PC-3 (cell line): ENCODE data around the gene KCNJ6. TPM values are rescaled to one million over a fixed set of nuclear protein-coding genes. Genes with fewer than 3 reads are reported as not detected.

Source experiments
- ATAC-seq: fragments of 200-7000 bp; cut with Tn5 transposase; 2 replicates; pipeline ENCODE4 v1.9.1; 2020; ENCODE audit warnings: mild to moderate bottlenecking, moderate library complexity
- BruUV-seq: library from RNA; stranded (reverse); fragments of 400-500 nt; replicated peaks from 2 replicates; lab custom pipeline; 2021; lab: Mats Ljungman, UMichigan
- CTCF ChIA-PET: fragments of 300-600 bp; sonication (Branson Sonifier 250); formaldehyde crosslinking; loops from one replicate; lab custom pipeline; 2022; ENCODE audit warnings: antibody characterized with exemption; lab: Charles Lee
- POLR2A ChIA-PET: fragments of 300-600 bp; sonication (Branson Sonifier 250); formaldehyde crosslinking; loops from one replicate; lab custom pipeline; 2022; ENCODE audit warnings: antibody characterized with exemption; ENCODE audit not compliant: unreplicated experiment; lab: Charles Lee
- DNase-seq: peaks from one replicate; pipeline ENCODE4 v3.0.0-alpha.2; 2015
- H2AFZ ChIP-seq: fragments of 300-600 bp; sonication (generic); 2 replicates; pipeline ENCODE4 v1.6.0; 2016; ENCODE audit warnings: antibody characterized with exemption, low read length
- H3F3A ChIP-seq: fragments of 300-600 bp; sonication (generic); one replicate; pipeline ENCODE4 v1.6.0; 2017; ENCODE audit warnings: antibody characterized with exemption, low read length, control low read depth, mild to moderate bottlenecking; ENCODE audit not compliant: unreplicated experiment
- H3K27ac ChIP-seq: fragments of 300-600 bp; sonication (generic); 2 replicates; pipeline ENCODE4 v1.5.1; 2016; ENCODE audit warnings: mild to moderate bottlenecking, low read length
- H3K27me3 ChIP-seq: fragments of 300-600 bp; sonication (generic); 2 replicates; pipeline ENCODE4 v1.6.1; 2016; ENCODE audit warnings: low read length, mixed read lengths
- H3K36me3 ChIP-seq: fragments of 300-600 bp; sonication (generic); 2 replicates; pipeline ENCODE4 v1.6.1; 2016; ENCODE audit warnings: low read depth, mixed run types, low read length, mixed read lengths
- H3K4me1 ChIP-seq: fragments of 300-600 bp; sonication (generic); 2 replicates; pipeline ENCODE4 v1.5.1; 2016; ENCODE audit warnings: low read length; ENCODE audit not compliant: insufficient read depth
- H3K4me2 ChIP-seq: fragments of 300-600 bp; sonication (generic); 2 replicates; pipeline ENCODE4 v1.6.0; 2016; ENCODE audit warnings: low read length
- H3K4me3 ChIP-seq: fragments of 300-600 bp; sonication (generic); 2 replicates; pipeline ENCODE4 v1.5.1; 2016; ENCODE audit warnings: mild to moderate bottlenecking, low read length, mixed read lengths
- H3K79me2 ChIP-seq: fragments of 300-600 bp; sonication (generic); 2 replicates; pipeline ENCODE4 v1.6.1; 2017; ENCODE audit warnings: low read length, mixed read lengths
- H3K9ac ChIP-seq: fragments of 300-600 bp; sonication (generic); 2 replicates; pipeline ENCODE4 v1.6.0; 2016; ENCODE audit warnings: mild to moderate bottlenecking, low read length
- H3K9me2 ChIP-seq: fragments of 300-600 bp; sonication (generic); replicated peaks from 2 replicates; pipeline ENCODE4 v1.6.1; 2016; ENCODE audit warnings: mixed run types, low read length, mixed read lengths
- H3K9me3 ChIP-seq: fragments of 300-600 bp; sonication (generic); 2 replicates; pipeline ENCODE4 v1.6.1; 2016; ENCODE audit warnings: low read length, mixed read lengths
- H4K20me1 ChIP-seq: fragments of 300-600 bp; sonication (generic); 2 replicates; pipeline ENCODE4 v1.6.1; 2016; ENCODE audit warnings: low read length, mixed read lengths
- EZH2 ChIP-seq: fragments of 300-600 bp; sonication (generic); IDR thresholded peaks from one replicate; pipeline ENCODE4 v1.6.1; 2017; ENCODE audit warnings: antibody characterized with exemption, mild to moderate bottlenecking, low read length; ENCODE audit not compliant: unreplicated experiment
- EZH2phosphoT487 ChIP-seq: fragments of 300-600 bp; sonication (generic); IDR thresholded peaks from 2 replicates; pipeline ENCODE4 v1.6.1; 2018; ENCODE audit warnings: mild to moderate bottlenecking, antibody characterized with exemption, low read length, borderline replicate concordance
- intact Hi-C: fragments of 100-400 bp; cut with micrococcal nuclease; formaldehyde crosslinking; loops from 2 replicates; pipeline ENCODE4 v1.9.0; 2023
- total RNA-seq: library from RNA; depleted of rRNA; stranded (reverse); fragments of >200 nt; gene quantifications from 2 replicates; pipeline ENCODE4 v1.2.3, GENCODE V29; 2014
- TF ChIP-seq, protein P1 (sequence below): fragments of 300-600 bp; sonication (generic); conservative IDR thresholded peaks from 2 replicates; pipeline ENCODE4 v1.5.1; 2017; ENCODE audit warnings: antibody characterized with exemption, low read depth, mild to moderate bottlenecking, low read length

KCNJ6 gene
- total RNA-seq, 1 experiment from 2014 or later, result not detected

GRCh38 chr21:37936010-37936785 lies 19.9 kb upstream of the KCNJ6 start:
- H4K20me1 ChIP-seq, result no peaks in the 10 kb centered on the region
- peaks cover 16% of the 10 kb centered on the region; the same call in 1 of the 2 replicates for H3K9me3 ChIP-seq
- H3F3A ChIP-seq, result no peaks in the 10 kb centered on the region
- peak overlapping the region; percentile 78 for H3K27ac ChIP-seq
- H3K36me3 ChIP-seq, result no peaks in the 10 kb centered on the region; the same call in 1 of the 2 replicates
- TF ChIP-seq, protein P1, sequence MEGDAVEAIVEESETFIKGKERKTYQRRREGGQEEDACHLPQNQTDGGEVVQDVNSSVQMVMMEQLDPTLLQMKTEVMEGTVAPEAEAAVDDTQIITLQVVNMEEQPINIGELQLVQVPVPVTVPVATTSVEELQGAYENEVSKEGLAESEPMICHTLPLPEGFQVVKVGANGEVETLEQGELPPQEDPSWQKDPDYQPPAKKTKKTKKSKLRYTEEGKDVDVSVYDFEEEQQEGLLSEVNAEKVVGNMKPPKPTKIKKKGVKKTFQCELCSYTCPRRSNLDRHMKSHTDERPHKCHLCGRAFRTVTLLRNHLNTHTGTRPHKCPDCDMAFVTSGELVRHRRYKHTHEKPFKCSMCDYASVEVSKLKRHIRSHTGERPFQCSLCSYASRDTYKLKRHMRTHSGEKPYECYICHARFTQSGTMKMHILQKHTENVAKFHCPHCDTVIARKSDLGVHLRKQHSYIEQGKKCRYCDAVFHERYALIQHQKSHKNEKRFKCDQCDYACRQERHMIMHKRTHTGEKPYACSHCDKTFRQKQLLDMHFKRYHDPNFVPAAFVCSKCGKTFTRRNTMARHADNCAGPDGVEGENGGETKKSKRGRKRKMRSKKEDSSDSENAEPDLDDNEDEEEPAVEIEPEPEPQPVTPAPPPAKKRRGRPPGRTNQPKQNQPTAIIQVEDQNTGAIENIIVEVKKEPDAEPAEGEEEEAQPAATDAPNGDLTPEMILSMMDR, result no peak
- TF ChIP-seq EZH2, result no peak
- TF ChIP-seq EZH2phosphoT487, result no peak
- intact Hi-C loops, result no loop called here
- no peaks in the 10 kb centered on the region for H3K79me2 ChIP-seq
- no TSS peak for BruUV-seq
- ATAC-seq (no peak), DNase-seq (peak; percentile 65)
- no peak overlapping the region for H3K4me3 ChIP-seq
- no peak overlapping the region for H2AFZ ChIP-seq
- no peaks in the 10 kb centered on the region for H3K9me2 ChIP-seq
- peak overlapping the region; percentile 43; the same call in 1 of the 2 replicates for H3K9ac ChIP-seq
- no peaks in the 10 kb centered on the region for H3K27me3 ChIP-seq
- ChIA-PET CTCF (no interaction called here), POLR2A (no interaction called here)
- H3K4me1 ChIP-seq, result peaks cover 25% of the 10 kb centered on the region
- no peak overlapping the region; the same call in 1 of the 2 replicates for H3K4me2 ChIP-seq

- ATAC-seq (no peak), DNase-seq (no peak)
- no peak overlapping the region for H3K4me3 ChIP-seq
- H3K27me3 ChIP-seq, result no peaks in the 10 kb centered on the region
- H3K4me2 ChIP-seq, result no peak overlapping the region
- peaks cover 16% of the 10 kb centered on the region; the same call in 1 of the 2 replicates for H3K9me3 ChIP-seq
- BruUV-seq, result no TSS peak
- POLR2A ChIA-PET, result no interaction called here
- no peaks in the 10 kb centered on the region for H3K79me2 ChIP-seq
- no peak for TF ChIP-seq EZH2
- TF ChIP-seq, protein P1, result no peak
- TF ChIP-seq EZH2phosphoT487, result no peak
- peaks cover 13% of the 10 kb centered on the region for H3K4me1 ChIP-seq
- H3K27ac ChIP-seq, result no peak overlapping the region
- H3F3A ChIP-seq, result no peaks in the 10 kb centered on the region
- H3K9me2 ChIP-seq, result no peaks in the 10 kb centered on the region
- H3K9ac ChIP-seq, result no peak overlapping the region
- H3K36me3 ChIP-seq, result no peaks in the 10 kb centered on the region; the same call in 1 of the 2 replicates
- intact Hi-C loops, result no loop called here
- no peak overlapping the region for H2AFZ ChIP-seq
- H4K20me1 ChIP-seq, result no peaks in the 10 kb centered on the region
- CTCF ChIA-PET, result no interaction called here
These were observed 16.7 kb upstream of the KCNJ6 start for GRCh38 chr21:37932936-37933335.

DNA sequence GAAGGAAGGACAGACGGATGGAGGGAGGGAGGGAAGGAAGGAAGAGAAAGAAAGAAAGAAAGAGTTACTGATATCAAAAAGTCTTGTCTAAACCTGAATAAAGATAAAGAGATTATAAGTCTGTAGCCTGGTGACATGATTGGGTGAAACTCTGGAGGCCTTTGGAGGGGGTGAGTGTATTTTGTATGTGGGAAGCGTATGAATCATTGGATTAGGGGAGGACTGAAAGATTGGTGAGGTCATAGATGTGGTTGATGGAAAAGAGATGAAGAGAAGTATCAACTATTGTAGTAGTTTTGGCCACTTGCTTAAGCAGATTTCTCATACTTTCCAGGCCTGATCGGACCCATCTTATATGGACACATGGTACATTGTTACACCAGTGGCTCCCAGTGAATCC lies 11.5 kb upstream of the KCNJ6 start:
- TF ChIP-seq EZH2 (no peak), EZH2phosphoT487 (no peak)
- TF ChIP-seq, protein P1, result no peak
- CTCF ChIA-PET, result no interaction called here
- Histone ChIP-seq H3K9me3 (peaks cover 16% of the 10 kb centered on the region; the same call in 1 of the 2 replicates), H3K4me2 (no peak overlapping the region), H2AFZ (no peak overlapping the region), H4K20me1 (no peaks in the 10 kb centered on the region), H3F3A (no peaks in the 10 kb centered on the region), H3K4me3 (no peak overlapping the region), H3K27ac (no peak overlapping the region), H3K9me2 (no peaks in the 10 kb centered on the region), H3K79me2 (no peaks in the 10 kb centered on the region), H3K4me1 (no peaks in the 10 kb centered on the region), H3K27me3 (no peaks in the 10 kb centered on the region), H3K9ac (no peak overlapping the region), H3K36me3 (no peaks in the 10 kb centered on the region; the same call in 1 of the 2 replicates)
- intact Hi-C loops, result no loop called here
- ATAC-seq (no peak), DNase-seq (no peak)
- no TSS peak for BruUV-seq
- POLR2A ChIA-PET, result no interaction called here
